ENCODE data around the gene TBCE. TPM values are rescaled to one million over a fixed set of nuclear protein-coding genes. Genes with fewer than 3 reads are reported as not detected.

TBCE gene
- total and polyA plus RNA-seq, 2 experiments from 2014 or later = 21.5 to 43.9 TPM

GRCh38 chr1:235417086-235417697 lies 50.0 kb downstream of the TBCE start:
- H3K27ac ChIP-seq = no peak overlapping the region
- no peaks in the 10 kb centered on the region for H3K9me2 ChIP-seq (replicated peaks; ENCODE audit: insufficient read depth)
- H3K4me1 ChIP-seq (ENCODE audit: insufficient read depth) = no peaks in the 10 kb centered on the region
- H2AFZ ChIP-seq = no peak overlapping the region
- 42% methylated on average over 8 of the region's 8 CpGs for WGBS (ENCODE audit: low lambda C conversion rate, missing lambda C conversion rate)
- H3K36me3 ChIP-seq (replicated peaks; ENCODE audit: insufficient read depth, low read depth) = no peaks in the 10 kb centered on the region
- H3K79me2 ChIP-seq = peaks cover 36% of the 10 kb centered on the region
- no peak overlapping the region for H3K4me2 ChIP-seq
- H4K20me1 ChIP-seq (ENCODE audit: insufficient read depth, poor library complexity, severe bottlenecking) = no peaks in the 10 kb centered on the region
- no peaks in the 10 kb centered on the region for H3K27me3 ChIP-seq
- peak; percentile 74 for DNase-seq (ENCODE audit: low spot score)
- TF ChIP-seq CTCF (IDR thresholded peaks at IDR 0.05; ENCODE audit: poor library complexity) = peak; percentile 83
- TF ChIP-seq EZH2phosphoT487 (IDR thresholded peaks at IDR 0.05; ENCODE audit: low read depth, severe bottlenecking, unreplicated experiment) = no peak
- H3K4me3 ChIP-seq = no peak overlapping the region
- H3K9me3 ChIP-seq (ENCODE audit: low read depth) = no peaks in the 10 kb centered on the region

GRCh38 chr1:235421751-235422150 lies 54.5 kb downstream of the TBCE start:
- Histone ChIP-seq H3K27me3 (no peaks in the 10 kb centered on the region), H3K36me3 (replicated peaks; ENCODE audit: insufficient read depth, low read depth) (no peaks in the 10 kb centered on the region), H3K27ac (no peak overlapping the region), H3K9me3 (ENCODE audit: low read depth) (no peaks in the 10 kb centered on the region), H3K4me2 (no peak overlapping the region), H3K79me2 (peaks cover 16% of the 10 kb centered on the region), H2AFZ (no peak overlapping the region), H3K4me3 (no peak overlapping the region), H3K9me2 (replicated peaks; ENCODE audit: insufficient read depth) (no peaks in the 10 kb centered on the region), H3K4me1 (ENCODE audit: insufficient read depth) (no peaks in the 10 kb centered on the region), H4K20me1 (ENCODE audit: insufficient read depth, poor library complexity, severe bottlenecking) (no peaks in the 10 kb centered on the region)
- TF ChIP-seq EZH2 (IDR thresholded peaks at IDR 0.05; ENCODE audit: borderline replicate concordance) (no peak), EZH2phosphoT487 (IDR thresholded peaks at IDR 0.05; ENCODE audit: low read depth, severe bottlenecking, unreplicated experiment) (no peak)
- no peak for DNase-seq (ENCODE audit: low spot score)
- 93% methylated on average over 3 of the region's 3 CpGs for WGBS (ENCODE audit: low lambda C conversion rate, missing lambda C conversion rate)

DNA sequence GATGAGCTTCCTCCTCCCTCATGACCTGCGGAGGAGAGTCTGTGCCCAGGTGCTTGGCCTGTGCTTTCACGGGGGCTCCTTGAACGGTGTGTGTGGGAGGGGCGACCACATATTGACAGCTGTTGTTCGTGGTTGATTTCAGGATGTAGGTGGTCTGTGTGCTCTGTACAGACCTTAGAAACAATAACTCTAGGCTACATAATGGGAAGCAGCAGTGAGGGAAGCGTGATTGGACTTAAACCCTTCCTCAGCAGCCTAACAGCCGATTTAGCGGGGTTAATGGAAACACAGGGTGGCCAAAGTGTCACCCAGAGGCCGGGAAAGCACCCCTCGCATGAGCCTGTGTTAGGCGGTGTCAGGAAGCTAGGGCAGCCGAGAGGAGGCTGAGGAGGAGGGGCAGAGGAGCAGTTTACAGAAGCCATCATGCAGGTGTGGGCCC lies 56.0 kb downstream of the TBCE start:
- H4K20me1 ChIP-seq (ENCODE audit: insufficient read depth, poor library complexity, severe bottlenecking) = no peaks in the 10 kb centered on the region
- H2AFZ ChIP-seq = no peak overlapping the region
- H3K4me3 ChIP-seq = no peak overlapping the region
- TF ChIP-seq EZH2 (IDR thresholded peaks at IDR 0.05; ENCODE audit: borderline replicate concordance) (no peak), EZH2phosphoT487 (IDR thresholded peaks at IDR 0.05; ENCODE audit: low read depth, severe bottlenecking, unreplicated experiment) (no peak), CTCF (IDR thresholded peaks at IDR 0.05; ENCODE audit: poor library complexity) (no peak)
- WGBS (ENCODE audit: low lambda C conversion rate, missing lambda C conversion rate) = 78% methylated on average over 12 of the region's 12 CpGs
- H3K27ac ChIP-seq = no peak overlapping the region
- H3K79me2 ChIP-seq = peaks cover 8% of the 10 kb centered on the region
- no peaks in the 10 kb centered on the region for H3K36me3 ChIP-seq (replicated peaks; ENCODE audit: insufficient read depth, low read depth)
- no peak for DNase-seq (ENCODE audit: low spot score)
- no peak overlapping the region for H3K4me2 ChIP-seq
- no peaks in the 10 kb centered on the region for H3K27me3 ChIP-seq
- no peaks in the 10 kb centered on the region for H3K9me2 ChIP-seq (replicated peaks; ENCODE audit: insufficient read depth)
- no peaks in the 10 kb centered on the region for H3K4me1 ChIP-seq (ENCODE audit: insufficient read depth)
- H3K9me3 ChIP-seq (ENCODE audit: low read depth) = no peaks in the 10 kb centered on the region

DNA sequence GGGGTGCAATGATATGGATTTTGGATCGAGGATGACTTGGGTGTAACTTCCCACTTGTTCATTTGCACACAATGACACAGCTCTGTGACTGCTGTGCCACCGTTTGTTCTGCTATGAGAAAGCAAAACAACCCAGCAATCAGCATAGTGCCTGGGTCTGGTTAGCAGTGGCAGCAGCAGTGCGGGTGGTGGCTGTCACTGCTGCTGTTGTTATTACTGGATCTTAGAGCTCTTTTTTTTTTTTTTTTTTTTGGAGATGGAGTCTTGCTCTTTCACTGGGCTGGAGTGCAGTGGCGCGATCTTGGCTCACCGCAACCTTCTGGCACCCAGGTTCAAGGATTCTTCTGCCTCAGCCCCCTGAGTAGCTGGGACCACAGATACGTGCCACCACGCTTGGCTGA lies 56.9 kb downstream of the TBCE start:
- Histone ChIP-seq H3K4me1 (ENCODE audit: insufficient read depth) (no peaks in the 10 kb centered on the region), H2AFZ (no peak overlapping the region), H3K27me3 (no peaks in the 10 kb centered on the region), H3K36me3 (replicated peaks; ENCODE audit: insufficient read depth, low read depth) (no peaks in the 10 kb centered on the region), H3K9me3 (ENCODE audit: low read depth) (no peaks in the 10 kb centered on the region), H3K4me3 (no peak overlapping the region), H3K9me2 (replicated peaks; ENCODE audit: insufficient read depth) (no peaks in the 10 kb centered on the region), H3K79me2 (peaks cover 4% of the 10 kb centered on the region), H4K20me1 (ENCODE audit: insufficient read depth, poor library complexity, severe bottlenecking) (no peaks in the 10 kb centered on the region), H3K27ac (no peak overlapping the region), H3K4me2 (no peak overlapping the region)
- no peak for TF ChIP-seq CTCF (IDR thresholded peaks at IDR 0.05; ENCODE audit: poor library complexity)
- no peak for TF ChIP-seq EZH2 (IDR thresholded peaks at IDR 0.05; ENCODE audit: borderline replicate concordance)
- TF ChIP-seq EZH2phosphoT487 (IDR thresholded peaks at IDR 0.05; ENCODE audit: low read depth, severe bottlenecking, unreplicated experiment) = no peak
- 87% methylated on average over 8 of the region's 8 CpGs for WGBS (ENCODE audit: low lambda C conversion rate, missing lambda C conversion rate)
- no peak for DNase-seq (ENCODE audit: low spot score)

All from hepatocyte (in vitro differentiated cells).